ENCODE data around the gene AMPD2. TPM values are rescaled to one million over a fixed set of nuclear protein-coding genes. Genes with fewer than 3 reads are reported as not detected.

The AMPD2 gene
- polyA plus RNA-seq, 1 donor, result 50.3 TPM

DNA sequence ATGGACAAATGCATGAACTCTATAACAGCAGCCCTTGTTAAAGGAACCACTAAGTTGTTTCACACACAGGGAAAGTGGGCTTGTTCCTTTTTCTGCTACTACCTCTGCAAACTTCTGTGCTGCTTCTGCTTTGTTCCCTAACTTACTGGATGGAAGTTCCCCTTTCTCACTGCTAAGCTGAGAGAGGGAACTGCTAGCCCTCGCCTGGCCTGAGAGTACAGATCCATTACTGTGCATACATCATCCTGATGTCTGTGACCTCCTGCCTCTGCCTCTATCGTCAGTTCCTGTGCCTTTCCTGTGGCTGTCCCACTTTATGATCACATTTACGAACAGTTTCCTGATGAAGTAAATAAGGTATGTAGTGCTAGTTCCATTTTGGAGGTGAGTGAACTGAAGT, 3.8 kb upstream of the AMPD2 start:
- peak; percentile 27 for DNase-seq

DNA sequence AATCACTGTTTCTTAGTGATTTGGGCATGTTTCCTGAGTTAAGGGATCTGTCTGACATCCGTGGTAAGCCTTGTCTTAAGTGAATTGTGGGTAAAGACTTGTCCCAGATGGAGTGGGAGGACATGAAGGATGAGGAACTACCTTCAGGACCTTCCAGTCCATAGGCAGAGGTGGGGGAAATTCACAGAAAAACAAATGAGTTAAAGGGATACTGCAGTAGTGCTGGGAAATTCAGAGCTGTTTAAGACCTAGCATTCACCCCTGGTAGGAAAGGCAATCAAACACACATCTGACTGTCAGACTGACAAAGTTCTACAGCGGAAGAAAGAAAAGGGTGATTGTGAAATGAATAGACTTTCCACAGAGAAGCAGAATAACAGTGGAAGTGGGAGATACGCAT, 3.2 kb upstream of the AMPD2 start:
- no peak for DNase-seq

DNA sequence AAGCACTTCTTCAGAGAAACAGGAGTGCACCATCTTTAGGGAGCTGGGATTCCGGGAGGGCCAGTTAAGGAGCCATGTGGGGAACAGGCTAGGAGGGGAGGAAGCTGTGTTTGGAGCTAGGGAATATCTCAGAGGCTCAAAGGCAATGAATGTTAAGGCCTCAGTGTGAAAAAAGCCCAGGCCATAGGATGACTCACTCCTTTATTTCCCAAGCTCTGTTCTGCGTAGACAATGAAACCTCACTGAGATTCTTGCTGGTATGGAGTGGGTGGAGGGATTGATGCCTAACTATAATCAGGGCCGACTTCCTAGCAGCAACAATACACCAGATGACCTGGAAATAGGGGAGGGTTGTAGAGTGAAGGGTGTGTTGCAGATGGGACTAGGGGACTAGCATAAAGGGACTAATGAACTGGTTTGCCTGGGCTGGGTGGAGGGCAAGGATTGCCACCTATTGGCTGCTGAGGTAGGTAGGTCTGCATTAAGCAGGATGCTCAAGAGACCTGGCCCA, 2.3 kb upstream of the AMPD2 start:
- no peak for DNase-seq

DNA sequence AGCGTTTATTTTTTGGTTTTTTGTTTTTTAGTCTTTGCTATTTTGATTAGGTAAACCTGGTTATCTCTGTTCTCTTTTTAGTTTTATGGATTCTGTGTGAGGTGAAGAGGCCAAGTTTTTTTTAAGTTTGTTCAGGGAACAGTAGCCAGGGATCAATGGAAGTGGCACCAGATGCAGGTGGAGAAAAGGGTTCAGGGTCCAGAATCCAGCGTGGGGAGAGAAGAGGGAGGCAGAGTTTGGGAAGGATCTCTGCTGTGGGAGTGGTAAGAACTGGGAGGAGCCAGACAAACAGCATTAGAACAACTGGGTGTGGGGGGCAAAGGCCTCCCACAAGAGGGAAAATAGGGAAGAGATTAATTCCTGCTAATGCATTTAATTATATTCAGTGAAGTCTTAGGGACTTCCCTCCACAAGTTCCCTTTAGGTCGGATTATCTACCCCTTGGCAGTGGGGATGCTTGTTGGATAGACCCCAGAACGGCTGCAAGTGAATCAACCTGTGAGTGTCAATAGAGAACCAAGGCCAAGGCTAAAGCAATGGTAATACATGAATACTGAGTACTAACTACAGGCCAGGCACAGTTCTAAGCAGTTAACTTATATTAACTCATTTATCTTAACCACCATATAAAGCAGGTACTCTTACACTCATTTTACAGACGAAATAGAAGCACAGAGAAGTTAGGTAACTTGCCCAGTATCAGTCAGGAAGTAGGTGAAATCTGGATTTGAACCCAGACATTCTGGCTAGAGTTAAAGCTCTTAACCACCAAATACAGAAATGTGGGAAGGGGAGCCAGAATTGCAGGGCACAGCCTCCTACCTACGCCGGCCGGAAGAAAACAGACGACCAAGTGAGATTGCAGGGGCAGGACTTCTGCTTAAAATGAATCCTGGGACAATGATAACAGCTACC, 719 bp upstream of the AMPD2 start:
- no peak for DNase-seq

DNA sequence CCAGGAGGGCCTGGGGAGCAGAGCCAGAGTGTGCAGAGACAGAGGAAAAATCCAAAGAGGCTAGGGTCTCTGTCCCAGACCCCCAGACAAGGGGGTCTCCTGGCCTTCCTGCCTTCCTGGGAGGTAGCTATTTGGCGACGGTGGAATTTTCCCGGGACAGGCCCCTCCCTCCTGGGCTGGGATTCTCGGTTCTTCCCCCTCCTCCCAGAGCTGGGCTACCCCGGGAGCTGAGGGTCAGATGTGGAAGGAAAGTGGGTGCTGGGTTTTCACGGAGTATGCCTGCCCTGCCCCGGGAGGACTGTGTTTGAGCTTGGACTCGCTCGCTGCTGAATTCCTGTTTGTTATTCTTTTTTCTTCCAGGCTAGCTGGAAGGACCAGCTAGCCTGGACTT, 759 bp downstream of the AMPD2 start:
- DNase-seq, result peak; percentile 33

DNA sequence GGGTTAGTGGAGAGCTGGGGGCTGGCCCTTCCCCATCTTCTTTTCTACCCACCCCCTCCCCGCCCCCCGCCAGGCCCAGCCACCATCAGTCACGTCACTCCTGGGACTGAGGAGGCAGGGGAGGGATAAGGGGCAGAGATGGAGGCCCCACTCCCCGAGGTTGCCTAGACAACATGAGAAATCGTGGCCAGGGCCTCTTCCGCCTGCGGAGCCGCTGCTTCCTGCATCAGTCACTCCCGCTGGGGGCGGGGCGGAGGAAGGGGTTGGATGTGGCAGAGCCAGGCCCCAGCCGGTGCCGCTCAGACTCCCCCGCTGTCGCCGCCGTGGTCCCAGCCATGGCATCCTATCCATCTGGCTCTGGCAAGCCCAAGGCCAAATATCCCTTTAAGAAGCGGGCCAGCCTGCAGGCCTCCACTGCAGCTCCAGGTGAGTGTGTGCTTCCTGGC, 1.2 kb downstream of the AMPD2 start:
- DNase-seq, result peak; percentile 93

DNA sequence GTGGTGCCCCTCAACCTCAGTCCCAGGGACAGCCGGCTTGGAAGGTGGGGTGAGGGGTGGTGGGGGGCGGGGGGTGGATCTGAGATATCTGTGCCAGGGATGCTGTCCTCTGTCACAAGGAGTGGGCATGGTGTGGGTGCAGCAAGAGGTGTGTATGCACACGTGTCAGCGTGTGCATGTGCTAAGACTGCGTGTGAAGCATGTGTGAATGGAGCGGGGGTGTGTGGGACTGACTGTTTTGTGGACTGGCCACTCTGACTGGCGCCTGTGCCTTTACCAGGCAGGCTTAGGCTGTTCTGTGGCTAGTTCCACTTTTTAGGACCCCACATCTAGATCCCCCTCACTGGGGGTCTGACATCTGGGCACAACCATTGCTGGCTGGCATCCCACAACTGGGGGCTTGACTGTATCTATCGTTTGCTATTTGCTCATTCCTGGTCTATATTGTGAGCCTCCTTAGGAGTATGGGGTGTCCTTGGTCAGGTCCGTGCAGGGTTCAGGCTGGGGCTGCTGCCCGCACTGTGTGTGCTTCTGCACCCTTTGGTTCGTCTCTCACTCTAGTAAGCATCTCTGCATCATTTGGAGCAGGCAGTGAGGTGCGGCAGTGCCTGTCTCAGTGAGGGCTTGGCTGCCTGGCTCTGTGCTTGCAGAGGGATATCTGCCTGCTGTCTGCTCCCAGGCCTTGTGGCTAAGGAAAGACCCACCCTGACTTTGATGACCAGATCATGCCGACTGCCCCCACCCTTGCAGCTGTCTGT, 1.9 kb downstream of the AMPD2 start:
- DNase-seq, result no peak

DNA sequence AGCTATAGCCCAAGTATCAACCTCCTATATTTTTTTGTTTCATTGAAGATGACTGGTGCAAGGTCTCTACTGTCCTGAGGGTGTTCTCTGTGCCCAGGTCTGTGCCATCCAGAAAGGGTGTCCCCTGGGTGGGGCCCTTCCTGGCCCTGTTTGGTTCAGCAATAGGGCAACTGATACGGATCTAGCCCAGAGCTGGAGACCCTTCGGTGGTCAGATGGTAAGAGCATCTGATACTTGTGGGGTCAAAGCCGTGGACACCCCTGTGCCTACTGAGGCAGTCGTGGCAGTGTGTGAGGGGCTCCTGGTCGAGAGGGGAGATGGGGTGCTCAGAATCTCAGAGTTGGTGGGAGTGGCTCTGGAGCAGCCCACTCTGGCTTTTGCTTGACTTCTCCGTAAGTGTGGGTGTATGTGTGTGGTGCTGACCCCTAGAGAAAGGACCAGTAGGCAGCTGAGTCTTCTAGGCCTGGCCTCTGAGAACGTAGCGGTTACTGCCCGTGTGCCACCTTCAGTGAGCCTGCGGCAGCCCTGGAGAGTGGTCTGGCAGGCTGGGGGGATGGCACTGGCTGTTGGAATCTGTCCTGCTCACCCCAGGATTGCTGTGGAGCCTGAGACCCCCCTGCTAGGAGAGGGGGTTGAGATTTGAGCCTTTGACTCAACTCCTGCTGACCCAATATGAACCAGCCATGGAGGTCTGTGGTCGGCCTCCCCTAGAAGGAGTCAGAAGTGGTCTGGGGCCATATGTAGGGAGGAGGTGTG, 2.7 kb downstream of the AMPD2 start:
- DNase-seq, result no peak

DNA sequence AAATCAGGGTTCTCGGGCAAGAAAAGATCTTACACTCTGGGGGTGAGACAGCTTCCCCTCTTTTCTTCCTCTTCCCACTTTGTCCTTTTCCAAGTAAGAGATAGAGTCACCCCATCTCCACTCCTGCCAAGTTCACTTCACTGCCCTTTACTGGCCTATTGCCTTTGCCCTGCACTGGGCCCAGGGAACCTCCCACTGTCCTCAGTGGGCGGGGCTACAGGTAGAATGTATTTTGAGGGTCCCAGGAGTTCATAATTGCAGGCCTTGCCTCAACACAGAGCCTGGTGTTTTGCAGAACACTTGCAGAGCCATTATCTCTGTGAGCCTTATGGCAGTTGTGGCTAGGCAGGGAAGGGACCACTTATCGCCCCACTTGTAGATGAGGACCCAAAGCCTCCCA, 3.3 kb downstream of the AMPD2 start:
- no peak for DNase-seq

DNA sequence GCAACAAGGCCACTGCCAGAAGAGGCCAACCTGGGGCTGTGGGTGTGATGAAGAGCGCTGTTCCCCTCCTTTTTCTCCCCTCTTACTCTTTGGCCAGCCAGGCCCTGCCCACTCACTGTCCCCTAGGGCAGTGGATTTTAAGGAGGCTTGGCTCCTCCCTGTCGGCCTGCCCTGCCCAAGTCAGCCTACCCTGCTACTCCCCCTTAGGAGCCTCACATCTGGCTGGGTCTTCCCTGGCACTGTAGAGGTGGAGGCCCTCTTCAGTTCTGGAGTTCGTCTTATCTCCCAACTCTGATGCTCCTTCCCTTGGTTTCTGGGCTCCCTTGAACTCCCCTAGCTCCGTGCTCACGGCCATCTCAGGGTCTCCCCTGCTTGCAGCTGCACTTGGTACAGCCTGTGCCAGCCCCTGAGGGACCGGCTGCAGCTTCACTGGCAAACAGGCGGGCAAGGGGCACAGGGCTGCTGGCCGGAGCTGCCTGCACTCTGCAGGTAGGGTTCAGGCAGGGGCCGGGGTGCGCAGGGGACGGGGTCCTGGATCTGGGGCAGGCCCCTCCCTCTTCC, 4.0 kb downstream of the AMPD2 start:
- no peak for DNase-seq

DNA sequence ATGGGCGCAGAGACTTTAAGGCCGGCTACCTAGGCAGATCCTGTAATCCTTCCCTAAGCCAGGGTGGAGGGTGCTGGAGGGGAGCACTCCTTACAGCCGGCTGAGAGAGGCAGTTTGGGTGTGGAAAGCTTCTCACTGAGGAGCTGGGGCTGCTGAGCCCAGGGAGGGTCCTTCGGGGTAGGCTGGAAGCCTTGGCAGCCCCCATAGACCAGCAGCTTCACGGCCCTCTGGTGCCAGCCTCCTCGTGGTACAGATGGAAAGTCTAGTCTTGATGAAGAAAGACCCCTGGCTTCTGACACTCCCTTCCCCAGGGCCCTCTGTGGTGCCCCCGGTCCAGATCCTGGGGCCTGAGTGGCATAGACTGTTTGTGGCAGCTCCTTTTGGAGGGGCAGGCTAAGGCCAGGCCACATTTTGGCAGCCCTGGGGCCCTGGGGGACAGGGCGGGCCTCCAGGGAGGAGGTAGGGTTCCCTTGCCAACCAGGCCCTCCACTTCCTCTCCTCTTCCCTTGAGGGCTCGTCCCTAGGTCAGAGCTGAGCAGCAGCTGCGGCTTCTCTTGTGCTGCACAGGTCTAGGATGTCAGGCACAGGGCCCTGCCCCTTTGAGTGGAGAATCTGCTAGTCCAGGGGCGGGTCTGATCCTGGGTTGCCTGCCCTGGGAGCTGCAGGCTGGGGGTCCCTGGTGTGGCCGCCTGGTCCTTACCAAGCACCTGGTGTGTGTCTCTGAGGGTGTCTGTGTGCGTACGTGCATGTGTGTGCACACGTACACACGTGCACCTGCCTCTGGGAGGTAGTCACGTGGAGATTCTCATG, 4.8 kb downstream of the AMPD2 start:
- DNase-seq, result no peak

DNA sequence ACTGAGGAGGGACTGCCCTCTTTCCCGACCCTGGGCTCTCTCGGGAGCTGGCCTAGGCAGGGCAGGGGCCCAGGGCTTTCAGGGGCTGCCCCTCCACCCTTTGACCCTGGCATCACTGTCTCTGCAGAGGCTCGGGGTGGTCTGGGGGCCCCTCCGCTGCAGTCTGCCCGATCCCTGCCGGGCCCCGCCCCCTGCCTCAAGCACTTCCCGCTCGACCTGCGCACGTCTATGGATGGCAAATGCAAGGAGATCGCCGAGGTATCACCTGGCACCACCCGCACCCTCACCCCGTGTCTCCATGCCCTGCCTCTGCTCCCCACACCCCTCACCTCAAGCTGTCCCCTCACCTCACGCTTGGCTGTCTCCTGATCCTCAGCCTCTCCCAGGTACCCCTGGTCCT, 5.5 kb downstream of the AMPD2 start:
- DNase-seq, result no peak

DNA sequence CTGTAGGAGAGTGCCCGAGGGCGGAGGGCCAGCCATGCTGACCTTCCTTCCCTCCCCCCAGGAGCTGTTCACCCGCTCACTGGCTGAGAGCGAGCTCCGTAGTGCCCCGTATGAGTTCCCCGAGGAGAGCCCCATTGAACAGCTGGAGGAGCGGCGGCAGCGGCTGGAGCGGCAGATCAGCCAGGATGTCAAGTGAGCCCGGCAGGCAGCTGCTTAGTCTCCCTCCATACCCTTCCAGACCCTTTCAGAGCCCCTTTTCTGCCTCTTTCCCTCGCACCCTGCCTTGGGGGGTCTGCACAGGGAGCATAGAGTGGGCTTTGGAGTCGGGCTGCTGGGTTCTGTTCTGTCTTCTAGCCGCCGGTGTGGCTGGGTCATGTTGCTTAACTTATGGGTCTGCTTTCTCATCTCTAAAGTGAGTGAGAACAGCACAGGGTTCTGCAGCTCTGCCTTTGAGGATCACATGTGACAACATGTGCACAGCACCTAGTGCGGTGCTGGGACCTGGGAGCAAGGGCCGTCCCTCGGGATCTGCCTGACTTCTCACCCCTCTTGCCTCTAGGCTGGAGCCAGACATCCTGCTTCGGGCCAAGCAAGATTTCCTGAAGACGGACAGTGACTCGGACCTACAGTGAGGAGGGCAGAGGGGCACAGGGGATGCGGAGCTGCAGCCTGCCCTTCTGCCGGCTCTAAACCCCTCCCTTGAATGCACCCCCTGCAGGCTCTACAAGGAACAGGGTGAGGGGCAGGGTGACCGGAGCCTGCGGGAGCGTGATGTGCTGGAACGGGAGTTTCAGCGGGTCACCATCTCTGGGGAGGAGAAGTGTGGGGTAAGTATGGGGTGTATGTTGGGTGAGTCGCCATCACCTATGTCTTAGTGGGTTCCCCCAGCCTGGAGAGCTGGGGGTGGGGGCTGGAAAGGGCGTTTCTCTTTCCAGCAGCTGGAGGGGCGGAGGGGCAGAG, 6.2 kb downstream of the AMPD2 start:
- DNase-seq, result no peak

DNA sequence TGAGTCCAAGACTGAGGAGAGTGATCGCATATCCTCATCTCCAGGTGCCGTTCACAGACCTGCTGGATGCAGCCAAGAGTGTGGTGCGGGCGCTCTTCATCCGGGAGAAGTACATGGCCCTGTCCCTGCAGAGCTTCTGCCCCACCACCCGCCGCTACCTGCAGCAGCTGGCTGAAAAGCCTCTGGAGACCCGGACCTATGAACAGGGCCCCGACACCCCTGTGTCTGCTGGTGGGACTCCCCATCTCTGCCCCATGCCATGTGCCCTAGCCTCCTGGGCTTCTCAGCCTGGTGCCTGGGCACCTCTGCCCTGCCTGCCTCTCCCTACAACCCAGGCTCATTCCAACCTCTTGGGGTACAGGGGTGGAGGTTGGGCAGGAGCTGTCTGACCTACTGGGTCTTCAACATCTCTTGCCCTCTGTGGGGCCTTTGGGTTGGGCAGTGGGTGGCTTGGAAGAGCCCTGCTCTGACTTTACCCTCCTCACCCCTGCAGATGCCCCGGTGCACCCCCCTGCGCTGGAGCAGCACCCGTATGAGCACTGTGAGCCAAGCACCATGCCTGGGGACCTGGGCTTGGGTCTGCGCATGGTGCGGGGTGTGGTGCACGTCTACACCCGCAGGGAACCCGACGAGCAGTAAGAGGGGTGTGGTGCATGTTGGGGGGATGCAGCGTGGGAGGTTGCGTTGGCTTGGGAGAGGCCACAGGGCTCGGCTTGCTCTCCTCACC, 7.2 kb downstream of the AMPD2 start:
- no peak for DNase-seq

DNA sequence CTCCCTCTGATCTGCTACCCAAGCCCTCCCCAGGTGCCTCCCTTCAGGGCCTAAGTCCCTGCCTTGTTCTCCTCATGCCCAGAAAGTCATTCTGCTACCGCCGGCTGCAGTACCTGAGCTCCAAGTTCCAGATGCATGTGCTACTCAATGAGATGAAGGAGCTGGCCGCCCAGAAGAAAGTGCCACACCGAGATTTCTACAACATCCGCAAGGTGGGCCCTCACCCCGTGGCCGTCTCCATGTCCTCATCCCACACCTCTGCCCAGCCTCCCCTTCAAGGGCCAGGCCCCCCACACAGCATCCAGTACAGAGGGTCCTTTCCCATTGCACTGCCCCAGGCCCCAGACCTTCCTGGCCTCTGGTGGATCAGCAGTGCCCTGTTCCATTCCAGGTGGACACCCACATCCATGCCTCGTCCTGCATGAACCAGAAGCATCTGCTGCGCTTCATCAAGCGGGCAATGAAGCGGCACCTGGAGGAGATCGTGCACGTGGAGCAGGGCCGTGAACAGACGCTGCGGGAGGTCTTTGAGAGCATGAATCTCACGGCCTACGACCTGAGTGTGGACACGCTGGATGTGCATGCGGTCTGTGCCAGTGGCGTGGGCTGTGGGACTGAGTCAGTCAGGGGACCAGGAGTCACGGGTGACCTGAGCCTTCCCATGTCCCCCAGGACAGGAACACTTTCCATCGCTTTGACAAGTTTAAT, 8.2 kb downstream of the AMPD2 start:
- DNase-seq, result no peak

DNA sequence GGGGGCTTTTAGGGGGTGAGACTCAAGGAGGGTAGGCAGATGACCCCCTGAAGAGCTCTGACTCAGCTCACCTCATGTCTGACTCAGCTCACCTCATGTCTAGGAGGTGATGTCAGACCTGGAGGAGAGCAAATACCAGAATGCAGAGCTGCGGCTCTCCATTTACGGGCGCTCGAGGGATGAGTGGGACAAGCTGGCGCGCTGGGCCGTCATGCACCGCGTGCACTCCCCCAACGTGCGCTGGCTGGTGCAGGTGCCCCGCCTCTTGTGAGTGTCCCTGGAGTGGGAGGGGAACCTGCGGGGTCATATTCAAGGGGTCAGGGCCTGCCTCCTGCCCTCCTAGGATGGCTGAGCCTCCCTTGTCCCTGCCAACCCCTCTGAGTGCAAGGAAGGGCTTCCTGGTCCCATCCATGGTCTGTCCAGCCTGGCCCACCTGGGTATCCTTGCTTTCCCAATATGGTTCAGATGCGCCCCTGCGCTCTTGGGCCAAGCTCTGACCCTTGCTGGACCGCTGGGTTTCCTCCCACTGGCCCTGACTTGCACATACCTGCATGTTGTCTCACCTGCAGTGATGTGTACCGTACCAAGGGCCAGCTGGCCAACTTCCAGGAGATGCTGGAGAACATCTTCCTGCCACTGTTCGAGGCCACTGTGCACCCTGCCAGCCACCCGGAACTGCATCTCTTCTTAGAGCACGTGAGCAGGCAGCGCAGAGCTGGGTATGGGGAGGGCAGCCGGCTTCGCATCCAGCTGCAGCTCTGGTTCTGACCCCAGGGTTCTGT, 9.1 kb downstream of the AMPD2 start:
- no peak for DNase-seq

DNA sequence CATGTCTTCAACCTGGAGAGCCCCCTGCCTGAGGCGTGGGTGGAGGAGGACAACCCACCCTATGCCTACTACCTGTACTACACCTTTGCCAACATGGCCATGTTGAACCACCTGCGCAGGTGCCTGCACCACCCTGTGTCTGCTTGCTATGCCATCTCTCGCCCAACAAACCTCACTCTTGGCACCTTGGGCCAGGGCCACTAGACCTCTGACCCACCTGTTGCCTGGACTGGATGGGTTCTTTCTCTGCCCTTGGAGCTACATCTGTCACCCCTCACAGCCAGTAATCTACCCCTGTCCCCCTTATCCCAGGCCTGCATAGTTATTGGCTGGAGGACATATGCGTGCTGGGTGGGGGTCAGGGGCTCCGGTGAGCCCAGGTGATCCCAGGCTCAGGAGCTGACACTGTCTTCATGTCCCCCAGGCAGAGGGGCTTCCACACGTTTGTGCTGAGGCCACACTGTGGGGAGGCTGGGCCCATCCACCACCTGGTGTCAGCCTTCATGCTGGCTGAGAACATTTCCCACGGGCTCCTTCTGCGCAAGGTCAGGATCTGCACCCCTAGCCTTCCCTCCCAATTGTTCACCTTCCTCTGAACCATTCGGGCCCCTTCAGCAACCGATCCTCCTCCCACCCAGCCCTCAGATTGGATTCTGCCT, 9.9 kb downstream of the AMPD2 start:
- no peak for DNase-seq
